H1 (cell line): ENCODE measurements around the gene DGKD. TPM values are rescaled to one million over a fixed set of nuclear protein-coding genes. Genes with fewer than 3 reads are reported as not detected.

ENCODE experiments used
- CTCF ChIA-PET: fragments of 300-600 bp; sonication (Branson Sonifier 250); formaldehyde crosslinking; loops from one replicate; lab custom pipeline; 2021; ENCODE audit not compliant: partially characterized antibody; lab: Charles Lee
- POLR2A ChIA-PET: fragments of 300-600 bp; sonication (Branson Sonifier 250); formaldehyde crosslinking; loops from one replicate; lab custom pipeline; 2021; ENCODE audit warnings: inconsistent platforms; ENCODE audit not compliant: partially characterized antibody; lab: Charles Lee
- DNase-seq, 2 experiments: peaks; one replicate each; pipeline versions ENCODE4 v3.0.0 to v3.0.0-alpha.2; 2010 to 2022; ENCODE audit warnings: low spot score in 2 of 2, low read depth in 1 of 2, mixed read lengths in 1 of 2
- FAIRE-seq: peaks from 2 replicates; lab custom pipeline; 2011; peaks lifted over from hg19 to GRCh38; lab: Jason Lieb, UNC
- H2AFZ ChIP-seq: 2 replicates; pipeline ENCODE4 v1.8.1; 2012; ENCODE audit warnings: low read length, inconsistent platforms
- H2AK5ac ChIP-seq: 2 replicates; pipeline ENCODE4 v1.6.1; 2013; ENCODE audit warnings: low read depth, low read length
- H2BK120ac ChIP-seq: replicated peaks from 2 replicates; pipeline ENCODE3; 2013; ENCODE audit warnings: low read depth, low read length, inconsistent platforms
- H2BK12ac ChIP-seq: 2 replicates; pipeline ENCODE4 v1.6.1; 2013; ENCODE audit warnings: low read depth, low read length
- H2BK15ac ChIP-seq: 2 replicates; pipeline ENCODE4 v1.6.1; 2013; ENCODE audit warnings: low read length
- H2BK20ac ChIP-seq: 2 replicates; pipeline ENCODE4 v1.6.1; 2013; ENCODE audit warnings: low read length
- H2BK5ac ChIP-seq: 2 replicates; pipeline ENCODE4 v1.6.1; 2013; ENCODE audit warnings: low read depth, low read length
- H3K14ac ChIP-seq: 2 replicates; pipeline ENCODE4 v1.6.1; 2013; ENCODE audit warnings: inconsistent platforms; ENCODE audit not compliant: insufficient read length
- H3K18ac ChIP-seq: 2 replicates; pipeline ENCODE4 v1.6.1; 2013; ENCODE audit warnings: low read length; ENCODE audit errors: extremely low read depth
- H3K23ac ChIP-seq: 2 replicates; pipeline ENCODE4 v1.6.1; 2013; ENCODE audit warnings: inconsistent platforms; ENCODE audit not compliant: insufficient read length
- H3K23me2 ChIP-seq: 2 replicates; pipeline ENCODE4 v1.6.1; 2013; ENCODE audit warnings: low read depth, low read length
- H3K27ac ChIP-seq: 2 replicates; pipeline ENCODE4 v1.6.1; 2011; ENCODE audit warnings: low read depth, low read length, inconsistent platforms
- H3K27me3 ChIP-seq, 4 experiments: replicated peaks in 1 of 4; 1 replicate in 1 of 4; 2 replicates in 3 of 4; pipeline versions ENCODE4 v1.6.1 to v1.8.1; 2011 to 2013; ENCODE audit warnings: low read length in 3 of 4, mild to moderate bottlenecking in 3 of 4, inconsistent platforms in 2 of 4, mixed read lengths in 2 of 4, moderate library complexity in 1 of 4; ENCODE audit not compliant: control insufficient read depth in 3 of 4, insufficient read depth in 3 of 4; ENCODE audit errors: extremely low read depth in 1 of 4
- H3K36me3 ChIP-seq, 4 experiments: 2 replicates each; pipeline versions ENCODE4 v1.6.1 to v1.8.1; 2011 to 2013; ENCODE audit warnings: mild to moderate bottlenecking in 4 of 4, low read length in 3 of 4, moderate library complexity in 2 of 4, control low read depth in 1 of 4, inconsistent platforms in 1 of 4; ENCODE audit not compliant: insufficient read depth in 4 of 4, control insufficient read depth in 2 of 4
- H3K4ac ChIP-seq: replicated peaks from 2 replicates; pipeline ENCODE3; 2013; ENCODE audit warnings: low read length, low read depth, mixed read lengths, inconsistent platforms; ENCODE audit not compliant: insufficient read length
- H3K4me1 ChIP-seq, 4 experiments: replicated peaks in 1 of 4; 1 replicate in 1 of 4; 2 replicates in 3 of 4; pipeline versions ENCODE4 v1.6.1 to v1.8.1; 2011 to 2013; ENCODE audit warnings: low read length in 3 of 4, inconsistent platforms in 2 of 4, mixed read lengths in 1 of 4; ENCODE audit not compliant: insufficient read depth in 4 of 4, control insufficient read depth in 3 of 4
- H3K4me2 ChIP-seq, 2 experiments: 2 replicates each; pipeline versions ENCODE4 v1.6.1 to v1.8.1; 2011 to 2013; ENCODE audit warnings: low read depth in 2 of 2, low read length in 2 of 2, control low read depth in 1 of 2, inconsistent platforms in 1 of 2, mild to moderate bottlenecking in 1 of 2; ENCODE audit not compliant: insufficient read depth in 1 of 2
- H3K4me3 ChIP-seq, 4 experiments: fragments of 200-600, 300-600 bp in 1 of 4; sonication (generic), shearing (Covaris generic), sonication (Bioruptor Twin) in 1 of 4; 2 replicates each; pipeline versions ENCODE4 v1.5.1 to v1.8.1; 2011 to 2016; ENCODE audit warnings: low read length in 4 of 4, low read depth in 3 of 4, control low read depth in 2 of 4, inconsistent platforms in 2 of 4, mild to moderate bottlenecking in 2 of 4, mixed read lengths in 1 of 4, moderate library complexity in 1 of 4; ENCODE audit not compliant: insufficient read depth in 2 of 4; ENCODE audit errors: extremely low read depth in 1 of 4
- H3K56ac ChIP-seq: replicated peaks from 2 replicates; pipeline ENCODE3; 2013; ENCODE audit warnings: low read depth, mild to moderate bottlenecking, mixed read lengths, low read length, inconsistent platforms; ENCODE audit not compliant: insufficient read length
- H3K79me1 ChIP-seq: 2 replicates; pipeline ENCODE4 v1.6.1; 2013; ENCODE audit warnings: low read depth, low read length, control low read depth
- H3K79me2 ChIP-seq, 2 experiments: 2 replicates each; pipeline versions ENCODE4 v1.6.1 to v1.8.1; 2012 to 2013; ENCODE audit warnings: low read length in 2 of 2, mild to moderate bottlenecking in 2 of 2, inconsistent platforms in 1 of 2; ENCODE audit not compliant: insufficient read depth in 2 of 2, control insufficient read depth in 1 of 2
- H3K9ac ChIP-seq, 4 experiments: replicated peaks in 1 of 4; 1 replicate in 1 of 4; 2 replicates in 3 of 4; pipeline versions ENCODE4 v1.6.1 to v1.8.1; 2011 to 2013; ENCODE audit warnings: low read depth in 3 of 4, low read length in 3 of 4, control low read depth in 2 of 4, mild to moderate bottlenecking in 2 of 4, moderate library complexity in 2 of 4, inconsistent platforms in 1 of 4; ENCODE audit errors: extremely low read depth in 1 of 4
- H3K9me3 ChIP-seq, 2 experiments: 2 replicates each; pipeline versions ENCODE4 v1.6.1 to v1.8.1; 2012 to 2013; ENCODE audit warnings: mild to moderate bottlenecking in 2 of 2, moderate library complexity in 2 of 2, control low read depth in 1 of 2, inconsistent platforms in 1 of 2, low read depth in 1 of 2, low read length in 1 of 2, mixed read lengths in 1 of 2; ENCODE audit not compliant: insufficient read depth in 2 of 2
- H4K20me1 ChIP-seq, 2 experiments: replicated peaks in 1 of 2; 2 replicates each; pipeline versions ENCODE3 to v1.8.1; 2011 to 2013; ENCODE audit warnings: inconsistent platforms in 2 of 2, low read length in 2 of 2, mild to moderate bottlenecking in 1 of 2; ENCODE audit not compliant: insufficient read depth in 2 of 2, control insufficient read depth in 1 of 2
- H4K5ac ChIP-seq: 2 replicates; pipeline ENCODE4 v1.6.1; 2013; ENCODE audit warnings: low read length, low read depth, mixed read lengths, inconsistent platforms; ENCODE audit not compliant: insufficient read length
- H4K8ac ChIP-seq: 2 replicates; pipeline ENCODE4 v1.8.0; 2013; ENCODE audit warnings: mild to moderate bottlenecking, moderate library complexity, low read length, inconsistent platforms; ENCODE audit not compliant: insufficient read depth; ENCODE audit errors: extremely low read depth
- H4K91ac ChIP-seq: replicated peaks from 2 replicates; pipeline ENCODE3; 2013; ENCODE audit warnings: low read length, mixed read lengths, inconsistent platforms; ENCODE audit not compliant: insufficient read length
- JUN ChIP-seq: IDR thresholded peaks from 2 replicates; pipeline ENCODE4 v1.6.1; 2011; ENCODE audit warnings: low read depth, mild to moderate bottlenecking, improper control_type of control experiment, low read length
- NANOG ChIP-seq: IDR thresholded peaks from 2 replicates; pipeline ENCODE4 v1.6.1; 2011; ENCODE audit warnings: low read length, low read depth, mild to moderate bottlenecking, inconsistent platforms; ENCODE audit not compliant: insufficient read depth, poor library complexity, severe bottlenecking
- WGBS, 2 experiments: shearing (Covaris generic) in 1 of 2; methylation state at CpG; one replicate each; pipeline versions ENCODE4 v1.1.6 to v1.1.7; 2013 to 2015; ENCODE audit warnings: low lambda C conversion rate in 2 of 2, mixed read lengths in 2 of 2, inconsistent platforms in 1 of 2, low coverage in 1 of 2, missing lambda C conversion rate in 1 of 2; ENCODE audit not compliant: insufficient replicate concordance in 2 of 2, insufficient coverage in 1 of 2, insufficient read length in 1 of 2; ENCODE audit errors: extremely low coverage in 1 of 2, missing lambda C conversion rate in 1 of 2; 5-methylcytosine and 5-hydroxymethylcytosine counted together
- polyA plus RNA-seq, 7 experiments: library from polyadenylated mRNA; depleted of rRNA in 3 of 7; stranded (reverse) in 5 of 7; unstranded in 2 of 7; fragments of >200 nt in 5 of 7; fragments of 200-250 nt in 2 of 7; gene quantifications; 1 replicate in 5 of 7; 2 replicates in 1 of 7; 4 replicates in 1 of 7; pipeline versions ENCODE4 v1.2.1 to v1.2.3, GENCODE V29; 2011 to 2013; ENCODE audit warnings: missing spikeins in 2 of 7, mixed read lengths in 2 of 7
- total RNA-seq: library from RNA; stranded (reverse); fragmentation: NEBNext Ultra II Directional; extraction: Animal tissue kit (Norgen Biotek cat#: 25700); gene quantifications from 2 replicates; pipeline ENCODE4 v1.2.1, GENCODE V29; 2021

DGKD gene
- total and polyA plus RNA-seq, 2 of the 8 experiments (the other 6 are each of a cell fraction or from before 2014, with no cell fraction given): 7.7 to 30.9 TPM

DNA sequence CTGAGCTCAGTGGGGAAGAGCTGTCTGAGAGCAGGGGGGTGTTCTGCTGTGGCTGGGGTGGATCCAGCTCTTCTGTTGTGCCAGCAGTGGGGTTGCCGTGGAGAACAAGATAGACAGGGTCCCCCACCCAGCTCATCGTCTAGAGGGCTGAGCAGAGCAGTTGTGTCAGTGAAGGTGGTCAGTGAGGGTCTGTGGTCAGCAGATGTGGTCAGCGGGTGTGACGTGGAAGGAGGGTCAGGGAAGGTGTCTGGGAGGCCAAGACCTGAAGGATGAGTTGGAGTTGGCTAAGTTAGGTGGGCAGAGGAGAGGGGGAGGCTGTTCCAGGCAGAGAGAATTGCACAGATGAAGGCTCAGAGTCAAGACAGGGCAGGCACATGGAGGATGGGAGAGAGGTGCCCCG, 103.1 kb downstream of the DGKD start:
- 95% methylated on average over 5 of the region's 5 CpGs; no CpG with 5 or more reads in 1 of the 2 experiments for WGBS, 2 experiments
- Histone ChIP-seq H3K14ac (no peak overlapping the region), H3K9me3 (no peaks in the 10 kb centered on the region), H4K8ac (no peak overlapping the region), H3K9ac (no peak overlapping the region; a peak in 1 of 7 replicates), H3K18ac (no peak overlapping the region), H3K4me3 (no peak overlapping the region), H3K36me3 (peaks cover 0 to 6% (median 1%) of the 10 kb centered on the region in 4 experiments; a peak in 3 of 8 replicates), H3K27ac (no peak overlapping the region), H3K23me2 (no peaks in the 10 kb centered on the region), H3K4me2 (no peak overlapping the region), H2BK15ac (no peak overlapping the region), H3K4me1 (no peaks in the 10 kb centered on the region), H2BK5ac (no peak overlapping the region), H3K23ac (no peak overlapping the region), H3K79me2 (no peaks in the 10 kb centered on the region), H3K27me3 (no peaks in the 10 kb centered on the region), H2BK120ac (no peak overlapping the region), H2BK20ac (no peak overlapping the region), H2BK12ac (no peak overlapping the region), H3K79me1 (no peaks in the 10 kb centered on the region), H4K91ac (no peak overlapping the region), H3K4ac (no peak overlapping the region), H2AFZ (no peak overlapping the region), H2AK5ac (no peak overlapping the region), H4K5ac (no peak overlapping the region), H4K20me1 (peaks cover 0 to 2% of the 10 kb centered on the region in 2 experiments), H3K56ac (no peak overlapping the region)
- CTCF ChIA-PET: interaction anchor here (0.5 to 4.5 kb wide), 9 partner anchors 9 to 408 kb away, joined by 3 to 25 read pairs (median 4); no protein-coding TSS in a partner anchor
- no peak for FAIRE-seq
- POLR2A ChIA-PET: no interaction called here
- DNase-seq: no peak
- no peak for TF ChIP-seq JUN
- no peak for TF ChIP-seq NANOG
